GM19467 (cell line): ENCODE results near the gene HAUS5.

ENCODE experiments used
- ATAC-seq: cut with Tn5 transposase; IDR thresholded peaks from one replicate; pipeline ENCODE4 v1.9.1; 2021; ENCODE audit warnings: mild to moderate bottlenecking, moderate library complexity; ENCODE audit not compliant: unreplicated experiment

The HAUS5 gene

GRCh38 chr19:35607661-35608060, 4.9 kb upstream of the HAUS5 start:
- ATAC-seq: no peak

GRCh38 chr19:35608251-35608650, 4.3 kb upstream of the HAUS5 start:
- ATAC-seq: no peak

GRCh38 chr19:35609851-35610353, 2.6 kb upstream of the HAUS5 start:
- no peak for ATAC-seq

GRCh38 chr19:35612224-35612558, 344 bp upstream of the HAUS5 start:
- ATAC-seq: no peak

GRCh38 chr19:35613574-35613973, 1.0 kb downstream of the HAUS5 start:
- ATAC-seq: no peak

GRCh38 chr19:35615036-35615435, 2.5 kb downstream of the HAUS5 start:
- ATAC-seq: no peak

- ATAC-seq: no peak
These were observed 6.3 kb downstream of the HAUS5 start for GRCh38 chr19:35618857-35619256.

GRCh38 chr19:35619290-35619923, 6.9 kb downstream of the HAUS5 start:
- ATAC-seq: no peak

GRCh38 chr19:35620001-35620400, 7.5 kb downstream of the HAUS5 start:
- ATAC-seq: no peak

- ATAC-seq: no peak
These were observed 9.2 kb downstream of the HAUS5 start for GRCh38 chr19:35621708-35622107.

- ATAC-seq: no peak
These were observed 10.2 kb downstream of the HAUS5 start for GRCh38 chr19:35622750-35623149.

- ATAC-seq: no peak
These were observed 10.9 kb downstream of the HAUS5 start for GRCh38 chr19:35623327-35624010.

GRCh38 chr19:35628264-35628564, 15.7 kb downstream of the HAUS5 start:
- ATAC-seq: no peak

- peak; percentile 88 for ATAC-seq
These were observed 16.2 kb downstream of the HAUS5 start, which contains the start of gene RBM42 for GRCh38 chr19:35628565-35629331. Gene RBM42 (plus strand): TSS chr19:35629036. CDS start chr19:35629154, 118 bp downstream.

GRCh38 chr19:35629332-35629633, 16.7 kb downstream of the HAUS5 start:
- peak; percentile 11 for ATAC-seq

GRCh38 chr19:35633727-35634440, 21.3 kb downstream of the HAUS5 start:
- ATAC-seq: no peak

- no peak for ATAC-seq
These were observed 24.1 kb downstream of the HAUS5 start for GRCh38 chr19:35636651-35637050.

- ATAC-seq: no peak
These were observed 24.6 kb downstream of the HAUS5 start for GRCh38 chr19:35637165-35637564.

GRCh38 chr19:35639321-35639639, 26.7 kb downstream of the HAUS5 start:
- no peak for ATAC-seq

GRCh38 chr19:35639863-35640262, 27.3 kb downstream of the HAUS5 start:
- no peak for ATAC-seq

- ATAC-seq: no peak
These were observed 29.1 kb downstream of the HAUS5 start, which contains the start of gene ETV2 for GRCh38 chr19:35641515-35642151. Gene ETV2 (plus strand): TSS chr19:35641745. CDS start chr19:35642461, 716 bp downstream.
